Vagina (tissue), 2 donors: Measurements from ENCODE around the gene USP16. TPM values are rescaled to one million over a fixed set of nuclear protein-coding genes. Genes with fewer than 3 reads are reported as not detected.

ENCODE experiments used
- DNase-seq, 2 donors: peaks; one replicate each; pipeline ENCODE4 v3.0.0-alpha.2; 2017; ENCODE audit errors: extremely low spot score in 2 of 2
- H3K27ac ChIP-seq: fragments of 200-600 bp; sonication (generic); one replicate; pipeline ENCODE4 v1.5.1; 2019
- H3K27me3 ChIP-seq: fragments of 200-600 bp; sonication (generic); one replicate; pipeline ENCODE4 v1.5.1; 2019
- H3K36me3 ChIP-seq, 2 donors: fragments of 200-600 bp; sonication (generic); one replicate each; pipeline ENCODE4 v1.5.1; 2017 to 2019
- H3K4me1 ChIP-seq: fragments of 200-600 bp; sonication (generic); one replicate; pipeline ENCODE4 v1.5.1; 2019
- H3K4me3 ChIP-seq, 2 donors: fragments of 200-600 bp; sonication (generic); 1 replicate in 1 of 2; 2 replicates in 1 of 2; pipeline ENCODE4 v1.5.1; 2016 to 2019
- H3K9me3 ChIP-seq: fragments of 200-600 bp; sonication (generic); one replicate; pipeline ENCODE4 v1.5.1; 2019
- CTCF ChIP-seq, 3 experiments: fragments of 450-650 bp in 2 of 3; fragments of 200-600 bp in 1 of 3; sonication (generic) in 1 of 3; IDR thresholded peaks; one replicate each; pipeline ENCODE4 v1.5.1; 2017 to 2019; ENCODE audit warnings: antibody characterized with exemption in 3 of 3, mild to moderate bottlenecking in 2 of 3, moderate library complexity in 2 of 3
- POLR2A ChIP-seq, 2 donors: fragments of 450-650 bp; IDR thresholded peaks; one replicate each; pipeline ENCODE4 v1.6.1; 2017; ENCODE audit warnings: antibody characterized with exemption in 2 of 2, mild to moderate bottlenecking in 2 of 2, moderate library complexity in 2 of 2
- POLR2AphosphoS5 ChIP-seq, 2 donors: sonication (generic); formaldehyde crosslinking; IDR thresholded peaks; one replicate each; pipeline ENCODE4 v1.9.0; 2017; ENCODE audit warnings: antibody characterized with exemption in 2 of 2, mild to moderate bottlenecking in 2 of 2, low read depth in 1 of 2; ENCODE audit not compliant: insufficient read depth in 1 of 2
- intact Hi-C: fragments of 100-400 bp; cut with DNase I; formaldehyde crosslinking; loops from one replicate; pipeline ENCODE4 v1.15.1; 2023
- total RNA-seq: library from RNA; depleted of rRNA; stranded (reverse); fragments of >200 nt; gene quantifications from one replicate; pipeline ENCODE4 v1.2.3, GENCODE V29; 2016

USP16 gene
- total RNA-seq, 1 donor from 2014 or later = 22.8 TPM

DNA sequence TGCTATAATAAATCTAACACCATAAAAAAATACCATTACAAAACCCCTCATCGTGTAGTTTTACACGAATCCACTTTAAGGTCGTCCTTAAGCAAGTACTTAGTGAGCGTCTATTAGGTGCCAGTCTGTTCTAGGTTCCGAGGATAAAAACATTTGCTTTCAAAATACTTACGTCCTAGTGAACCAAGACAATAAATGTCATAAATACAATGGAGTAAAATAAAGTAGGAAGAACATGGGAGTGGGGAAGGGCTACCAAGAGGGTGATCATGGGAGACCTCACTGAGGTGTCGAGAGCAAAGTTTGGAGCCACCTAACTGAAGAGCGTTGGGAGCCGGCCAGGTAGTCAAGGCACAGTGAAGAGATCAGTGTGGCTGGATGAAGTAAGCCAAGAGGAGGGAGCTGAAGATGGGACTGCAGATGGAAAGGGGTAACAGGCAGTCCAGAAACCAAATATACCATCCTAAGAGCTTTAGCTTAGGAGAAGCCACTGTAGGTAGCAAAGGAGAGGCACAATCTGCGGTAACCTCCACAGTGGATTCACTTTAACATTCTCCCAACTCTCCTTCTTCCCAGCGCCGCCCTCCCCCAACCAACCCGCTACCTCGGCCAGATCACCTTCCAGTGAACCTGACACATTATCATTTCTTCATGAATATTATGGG lies 32.5 kb upstream of the USP16 start:
- DNase-seq = no peak
- no peaks in the 10 kb centered on the region for H3K36me3 ChIP-seq
- intact Hi-C loops = no loop called here
- H3K4me3 ChIP-seq = peak overlapping the region; percentile 83 to 85
- TF ChIP-seq CTCF (IDR thresholded peaks at IDR 0.05) = no peak
- TF ChIP-seq POLR2AphosphoS5 (IDR thresholded peaks at IDR 0.05; ENCODE audit: insufficient read depth in 1 of 2, low read depth in 1 of 2) = no peak
- TF ChIP-seq POLR2A (IDR thresholded peaks at IDR 0.05) = no peak
- no peaks in the 10 kb centered on the region for H3K9me3 ChIP-seq
- peaks cover 27% of the 10 kb centered on the region for H3K4me1 ChIP-seq
- peak overlapping the region; percentile 82 for H3K27ac ChIP-seq
- H3K27me3 ChIP-seq = no peaks in the 10 kb centered on the region

DNA sequence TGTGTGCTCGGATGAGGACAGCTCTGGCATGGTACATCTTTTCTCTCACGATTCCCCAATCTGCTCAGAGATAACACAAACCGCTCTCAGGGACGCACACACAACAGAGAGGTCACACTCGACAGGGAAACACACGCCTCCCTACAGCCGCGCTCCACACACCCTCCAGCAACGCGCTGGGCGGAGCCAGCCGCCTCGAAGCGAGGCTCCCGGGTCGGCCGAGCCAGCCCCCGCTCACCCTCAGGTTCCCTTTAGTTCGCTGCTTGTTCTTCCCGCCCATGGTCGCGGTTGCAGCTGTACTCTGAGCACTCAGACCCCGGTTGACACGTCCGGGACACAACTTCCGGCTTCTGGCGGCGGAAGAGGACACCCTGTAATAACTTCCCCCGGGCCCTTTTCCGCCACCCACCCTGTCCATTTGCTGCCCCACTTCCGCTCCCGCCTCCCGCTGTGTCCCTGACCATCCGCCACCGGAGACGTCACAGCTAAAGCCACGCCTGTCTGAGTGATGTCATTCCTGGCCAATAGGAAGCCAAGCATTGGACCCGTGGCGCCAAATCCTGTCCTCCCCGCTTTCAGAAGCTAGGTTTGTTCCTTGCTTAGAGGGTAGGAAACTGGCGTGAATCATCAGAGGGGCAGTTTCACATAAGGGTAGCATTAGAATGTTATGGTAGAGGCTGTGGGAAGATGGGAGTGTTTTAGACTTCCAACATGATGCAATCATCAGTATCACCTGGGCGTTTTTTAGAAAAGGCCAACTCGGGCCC lies 31.8 kb upstream of the USP16 start, which contains the start of gene LTN1:
TSS of gene LTN1 (minus strand) at position 352 of the 767 bp plus-strand sequence. CDS start at position 280, 72 bp downstream.
- Histone ChIP-seq H3K36me3 (no peaks in the 10 kb centered on the region), H3K27me3 (no peaks in the 10 kb centered on the region), H3K4me1 (peaks cover 27% of the 10 kb centered on the region), H3K4me3 (peak within 1 kb of the TSS; percentile 83 to 85), H3K9me3 (no peaks in the 10 kb centered on the region), H3K27ac (peak within 1 kb of the TSS; percentile 82)
- DNase-seq = peak; percentile 99
- TF ChIP-seq POLR2A (IDR thresholded peaks at IDR 0.05) (no peak), POLR2AphosphoS5 (IDR thresholded peaks at IDR 0.05; ENCODE audit: insufficient read depth in 1 of 2, low read depth in 1 of 2) (peak; percentile 91 to 92)
- intact Hi-C loops = no loop called here

- Histone ChIP-seq H3K27ac (peak overlapping the region; percentile 82), H3K9me3 (no peaks in the 10 kb centered on the region), H3K27me3 (no peaks in the 10 kb centered on the region), H3K4me3 (peak overlapping the region; percentile 83 to 85), H3K36me3 (no peaks in the 10 kb centered on the region), H3K4me1 (peaks cover 27% of the 10 kb centered on the region)
- intact Hi-C loops = no loop called here
- no peak for TF ChIP-seq CTCF (IDR thresholded peaks at IDR 0.05)
- no peak for DNase-seq
Measured at GRCh38 chr21:28993293-28993629, 31.2 kb upstream of the USP16 start.

GRCh38 chr21:29002442-29003144 lies 21.9 kb upstream of the USP16 start:
- intact Hi-C loops = no loop called here
- Histone ChIP-seq H3K27ac (peak overlapping the region; percentile 95), H3K4me1 (peaks cover 10% of the 10 kb centered on the region), H3K9me3 (no peaks in the 10 kb centered on the region), H3K27me3 (no peaks in the 10 kb centered on the region), H3K36me3 (peaks cover 0 to 8% of the 10 kb centered on the region in 2 donors), H3K4me3 (peak overlapping the region; percentile 67 to 81)
- peak; percentile 97 to 99 for TF ChIP-seq POLR2AphosphoS5 (IDR thresholded peaks at IDR 0.05; ENCODE audit: insufficient read depth in 1 of 2, low read depth in 1 of 2)
- no peak for TF ChIP-seq CTCF (IDR thresholded peaks at IDR 0.05)
- TF ChIP-seq POLR2A (IDR thresholded peaks at IDR 0.05) = peak in 1 of 2 donors; percentile 90
- DNase-seq = peak in 1 of 2 donors; percentile 98

DNA sequence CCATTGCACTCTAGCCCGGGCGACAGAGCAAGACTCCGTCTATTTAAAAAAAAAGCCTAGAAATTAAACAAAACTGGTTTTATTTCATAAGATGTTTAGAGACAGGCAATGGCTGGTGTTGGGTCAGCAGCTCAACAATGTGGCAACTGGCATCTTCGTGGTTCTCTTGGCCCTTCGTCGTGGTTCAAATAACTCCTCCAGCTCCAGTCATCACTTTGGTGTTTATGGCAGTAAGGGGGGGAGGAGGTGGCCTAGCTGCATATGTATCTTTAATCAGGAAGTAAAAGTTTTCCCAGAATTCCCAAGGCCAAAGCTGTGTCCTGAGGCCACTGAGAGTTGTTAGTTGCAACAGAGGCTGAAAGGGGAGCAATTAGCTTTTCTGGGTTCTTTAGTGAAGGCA lies 18.8 kb upstream of the USP16 start:
- TF ChIP-seq CTCF (IDR thresholded peaks at IDR 0.05) = no peak
- TF ChIP-seq POLR2AphosphoS5 (IDR thresholded peaks at IDR 0.05; ENCODE audit: insufficient read depth in 1 of 2, low read depth in 1 of 2) = no peak
- TF ChIP-seq POLR2A (IDR thresholded peaks at IDR 0.05) = no peak
- intact Hi-C loops = no loop called here
- H3K9me3 ChIP-seq = no peaks in the 10 kb centered on the region
- DNase-seq = no peak
- no peaks in the 10 kb centered on the region for H3K27me3 ChIP-seq
- no peak overlapping the region for H3K27ac ChIP-seq
- H3K36me3 ChIP-seq = peaks cover 0 to 13% of the 10 kb centered on the region in 2 donors
- no peak overlapping the region for H3K4me3 ChIP-seq
- peaks cover 10% of the 10 kb centered on the region for H3K4me1 ChIP-seq
